Lung microvascular endothelial cell (primary cell): Measurements from ENCODE around the gene ISCA1. TPM values are rescaled to one million over a fixed set of nuclear protein-coding genes. Genes with fewer than 3 reads are reported as not detected.

Source experiments
- DNase-seq, 2 donors: peaks; one replicate each; pipeline versions ENCODE4 v3.0.0 to v3.0.0-alpha.2; 2010; ENCODE audit warnings: low read depth in 2 of 2
- total RNA-seq: library from RNA; depleted of rRNA; stranded (reverse); fragments of >200 nt; gene quantifications from 2 replicates; pipeline ENCODE4 v1.2.1, GENCODE V29; 2014

The ISCA1 gene
- total RNA-seq, 1 donor from 2014 or later = 28.8 TPM

DNA sequence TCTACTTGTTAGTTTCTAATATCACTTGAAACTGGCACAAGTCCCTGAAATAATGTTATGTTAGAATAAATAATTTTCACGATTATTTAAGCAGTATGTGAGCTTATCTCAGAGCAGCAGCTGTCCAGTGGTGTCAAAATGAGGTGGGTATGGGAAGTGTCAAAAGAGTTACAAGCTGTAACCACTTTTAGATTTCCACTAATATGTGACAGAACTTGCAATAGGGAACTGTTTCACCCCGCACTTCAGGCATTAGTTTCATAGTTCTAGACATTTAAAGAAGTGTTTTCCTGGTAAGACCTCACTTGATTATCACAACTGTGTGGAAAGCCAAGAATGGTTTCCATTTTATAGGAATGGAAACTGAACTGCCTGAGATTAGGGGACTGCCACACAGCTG, 2.9 kb upstream of the ISCA1 start:
- DNase-seq = no peak

DNA sequence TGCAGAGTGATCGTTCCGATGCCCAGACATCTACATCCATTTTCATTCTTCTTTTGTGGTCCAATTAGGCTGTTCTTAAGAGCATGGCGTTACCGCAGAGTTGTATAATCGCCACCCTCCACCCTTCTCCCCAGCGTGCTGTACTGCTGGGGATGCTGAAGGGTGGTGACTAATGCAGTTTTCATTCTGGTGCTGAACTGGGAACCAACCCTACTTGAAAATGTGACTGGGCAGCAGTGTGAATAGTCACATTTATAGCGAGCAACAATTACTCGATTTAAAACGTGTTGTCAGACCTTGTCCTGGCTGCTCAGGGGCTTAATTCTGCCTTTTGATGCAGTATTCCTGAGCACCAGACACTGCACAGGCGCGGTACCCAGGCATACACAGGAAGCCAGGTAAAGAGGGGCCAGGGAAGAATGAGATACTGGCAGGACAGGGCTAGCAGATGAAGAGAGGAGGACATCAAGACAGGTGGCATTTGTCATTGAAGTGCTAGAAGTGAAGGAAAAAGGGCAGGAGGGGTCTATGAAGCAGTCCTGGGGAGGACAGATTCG, 719 bp upstream of the ISCA1 start:
- peak in 1 of 2 donors; percentile 67 for DNase-seq

DNA sequence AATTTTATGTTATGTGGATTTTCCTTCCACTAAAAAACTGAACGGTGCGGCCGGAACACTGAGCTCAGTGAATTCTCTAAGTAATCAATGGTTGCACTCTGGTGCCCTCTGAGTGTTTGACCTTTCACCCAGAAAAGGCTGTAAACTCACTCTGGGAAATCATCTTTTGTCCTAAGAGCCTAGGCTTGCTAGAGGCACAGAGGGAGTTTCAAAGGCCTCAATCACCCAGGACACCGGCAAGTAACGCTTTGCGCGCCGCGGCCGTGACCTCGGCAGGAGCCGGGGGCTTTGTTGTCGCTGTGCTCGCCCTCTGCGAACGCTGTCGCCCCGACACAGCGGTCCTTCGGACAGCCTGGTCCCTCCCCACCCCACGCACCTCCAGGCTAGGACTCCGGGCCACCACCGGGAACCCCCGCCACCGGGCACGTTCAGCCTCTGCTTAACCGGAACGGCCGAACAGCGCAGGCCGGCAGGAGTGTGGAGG, 703 bp downstream of the ISCA1 start:
- DNase-seq = no peak

DNA sequence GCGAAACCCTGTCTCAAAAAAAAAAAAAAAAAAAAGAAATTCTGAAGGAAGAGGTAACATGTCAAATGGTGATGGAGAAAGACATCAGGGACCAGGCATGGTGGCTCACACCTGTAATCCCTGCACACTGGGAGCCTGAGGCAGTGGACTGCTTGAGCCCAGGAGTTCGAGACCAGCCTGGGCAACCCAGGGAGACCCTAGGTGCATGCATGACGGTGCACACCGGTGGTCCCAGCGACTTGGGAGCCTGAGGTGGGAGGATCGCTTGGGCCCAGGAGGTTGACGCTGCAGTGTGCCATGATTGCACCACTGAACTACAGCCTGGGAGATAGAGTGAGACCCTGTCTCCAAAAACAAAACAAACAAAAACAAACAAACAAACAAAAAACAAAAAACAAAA, 1.8 kb downstream of the ISCA1 start:
- DNase-seq = no peak

DNA sequence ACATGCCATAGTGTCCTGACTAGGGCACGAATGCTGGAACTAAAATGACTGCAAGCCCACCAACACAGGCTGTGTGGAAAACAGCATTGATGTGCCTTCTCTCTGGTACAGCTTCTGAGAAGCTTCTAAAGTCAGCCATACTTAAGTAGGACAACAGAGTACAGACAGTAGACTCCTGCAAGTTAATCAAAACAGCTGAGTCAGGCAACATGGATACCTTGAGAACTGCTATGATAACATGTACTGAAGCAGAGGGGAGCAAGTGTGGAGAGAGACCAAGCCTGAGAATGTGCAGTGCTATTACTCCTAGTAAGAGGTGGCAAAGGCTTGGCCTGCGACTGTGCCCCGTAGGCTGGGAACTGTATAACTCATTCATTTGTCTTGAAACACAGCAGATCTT, 2.5 kb downstream of the ISCA1 start:
- no peak for DNase-seq

DNA sequence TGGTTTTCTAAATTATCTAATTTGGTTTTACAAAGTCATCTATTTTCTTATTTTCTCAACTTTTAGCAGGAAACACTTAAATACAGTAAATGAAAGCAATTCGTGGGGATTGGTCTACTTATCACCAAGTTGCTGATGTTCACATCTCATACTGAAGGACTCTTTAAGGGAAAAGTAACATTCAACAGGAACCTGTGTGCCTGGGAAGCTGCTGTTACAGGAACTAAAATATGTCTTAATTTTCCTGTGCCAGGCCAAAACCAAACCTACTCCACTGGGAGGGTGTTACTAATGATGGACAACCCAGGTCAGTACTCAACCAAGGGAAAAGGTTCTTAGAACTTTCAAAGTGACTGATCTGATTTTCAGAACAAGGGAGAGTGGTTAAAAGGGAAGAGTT, 5.3 kb downstream of the ISCA1 start:
- DNase-seq = no peak

DNA sequence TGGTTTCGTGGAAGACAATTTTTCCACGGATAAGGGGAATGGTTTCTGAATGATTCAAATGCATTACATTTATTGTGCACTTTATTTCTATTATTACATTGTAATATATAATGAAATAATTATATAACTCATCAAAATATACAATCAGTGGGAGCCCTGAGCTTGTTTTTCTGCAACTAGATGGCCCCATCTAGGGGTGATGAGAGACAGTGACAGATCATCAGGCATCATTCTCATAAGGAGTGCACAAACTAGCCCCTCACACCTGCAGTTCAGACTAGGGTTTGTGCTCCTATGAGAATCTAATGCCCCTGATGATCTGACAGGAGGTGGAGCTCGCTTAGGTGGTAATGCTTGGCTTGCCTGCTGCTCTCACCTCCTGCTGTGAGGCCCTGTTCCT, 6.4 kb downstream of the ISCA1 start:
- peak; percentile 20 to 38 for DNase-seq

DNA sequence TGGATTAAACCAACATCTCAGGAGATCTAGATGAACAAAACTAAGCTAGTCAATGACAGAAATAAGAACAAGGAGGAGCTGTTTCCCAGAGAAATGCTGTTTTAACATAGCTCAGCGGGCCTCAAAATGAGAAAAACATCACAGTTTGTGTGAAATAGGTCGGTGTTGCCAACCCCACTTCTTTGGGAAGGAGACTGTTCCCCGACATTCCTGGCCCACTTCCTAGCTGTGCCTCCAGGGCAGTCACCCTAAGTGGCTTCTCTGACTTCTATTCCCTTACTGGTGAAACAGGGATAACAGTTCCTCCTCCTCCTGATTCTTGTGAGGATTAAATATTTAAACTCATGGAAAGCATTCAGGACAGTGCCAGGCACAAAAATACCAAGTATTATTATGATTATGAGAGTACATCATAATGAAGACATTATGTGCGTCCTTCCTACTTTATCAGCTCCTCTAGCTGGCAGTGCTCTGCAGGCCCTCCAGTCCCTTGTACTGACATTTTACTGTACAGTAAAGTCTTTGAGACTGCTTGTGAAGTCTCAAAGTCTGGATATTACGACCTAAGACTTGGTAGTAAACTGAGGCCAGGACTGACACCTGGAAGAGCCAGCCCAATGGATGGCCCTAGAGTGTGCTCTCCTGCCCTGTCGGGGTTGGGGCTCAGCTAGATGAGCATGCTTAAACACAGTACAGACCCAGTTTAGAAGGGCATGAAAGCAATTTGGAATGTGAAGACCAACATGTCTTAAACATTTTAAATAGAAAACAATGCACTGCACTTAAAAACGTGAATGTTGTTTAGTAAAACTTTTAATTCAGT, 7.3 kb downstream of the ISCA1 start:
- no peak for DNase-seq

DNA sequence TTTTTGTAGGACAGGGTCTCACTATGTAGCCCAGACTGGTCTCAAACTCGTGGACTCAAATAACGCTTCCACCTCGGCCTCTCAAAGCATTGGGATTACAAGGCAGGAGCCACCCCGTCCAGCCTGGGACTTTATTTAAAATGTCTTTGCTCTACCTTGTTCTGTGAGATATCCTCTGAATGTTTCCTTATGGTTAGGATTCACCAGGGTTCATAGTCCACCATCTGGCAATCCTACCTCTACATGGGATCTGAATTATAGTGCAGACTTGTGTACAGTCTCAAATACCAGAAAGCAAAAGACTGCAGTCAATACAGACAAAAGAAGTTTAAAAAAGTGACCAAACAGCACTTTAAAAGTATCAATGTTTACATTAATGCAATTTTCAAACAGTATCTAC, 10.1 kb downstream of the ISCA1 start:
- DNase-seq = no peak

DNA sequence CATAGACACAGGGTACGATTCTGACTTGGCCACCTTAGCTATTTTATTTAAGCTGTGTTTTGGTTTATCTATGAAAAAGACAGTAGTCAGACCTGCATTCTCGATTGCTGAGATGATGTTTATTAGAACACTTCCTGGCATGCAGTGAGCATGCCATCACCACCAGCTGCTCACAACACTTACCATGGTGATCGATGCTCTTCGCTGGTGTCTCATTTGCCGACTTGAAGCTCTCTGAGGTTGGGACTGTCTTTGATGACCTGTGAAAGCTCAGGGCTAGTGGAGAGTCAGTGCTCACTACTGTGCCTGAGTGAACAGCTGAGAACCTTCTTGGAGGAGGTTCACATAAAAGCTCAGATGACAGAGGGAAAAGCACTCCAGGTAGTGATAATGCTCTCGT, 18.5 kb downstream of the ISCA1 start:
- DNase-seq = no peak

DNA sequence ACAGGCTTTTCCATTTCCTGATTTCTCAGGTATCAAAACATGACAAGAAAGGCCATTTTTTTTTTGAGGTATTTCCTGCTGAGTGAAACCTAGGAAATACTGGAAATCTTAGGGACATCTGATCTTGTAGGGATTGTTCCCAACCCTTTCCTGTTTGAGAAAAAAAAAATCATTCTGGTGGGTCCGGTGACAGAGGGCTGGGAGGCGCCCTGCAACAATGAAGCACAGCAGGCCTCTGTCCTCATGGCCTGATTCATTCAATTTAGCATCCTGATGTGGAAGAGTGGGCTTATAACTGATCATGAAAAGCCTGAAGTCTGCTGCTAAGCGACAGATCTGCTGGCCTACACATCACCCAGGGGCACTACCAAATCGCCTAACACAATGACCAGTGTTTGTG, 19.8 kb downstream of the ISCA1 start:
- DNase-seq = no peak

DNA sequence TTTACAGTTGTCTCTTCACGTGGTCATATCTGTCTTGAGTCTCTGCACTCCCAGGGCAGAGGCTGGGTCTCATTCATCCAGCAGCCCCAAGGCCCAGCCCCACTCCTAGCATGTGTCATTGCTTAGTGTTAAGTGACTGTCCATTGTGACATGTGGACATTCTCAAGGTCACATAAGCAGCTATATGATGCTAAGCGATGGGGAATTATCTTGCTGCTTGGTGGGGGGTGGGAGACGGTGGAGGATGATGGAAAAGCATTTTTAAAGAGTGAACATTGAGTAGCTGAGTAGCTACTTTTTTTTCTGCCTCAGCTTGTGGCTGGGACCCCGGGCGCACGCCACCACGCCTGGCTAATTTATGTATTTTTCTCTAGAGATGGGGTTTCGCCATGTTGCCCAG, 22.8 kb downstream of the ISCA1 start, which contains the start of gene C9orf153:
TSS of gene C9orf153 (minus strand) at position 101 of the 400 bp plus-strand sequence. CDS start 30,054 bp downstream, outside the sequence.
- no peak for DNase-seq

DNA sequence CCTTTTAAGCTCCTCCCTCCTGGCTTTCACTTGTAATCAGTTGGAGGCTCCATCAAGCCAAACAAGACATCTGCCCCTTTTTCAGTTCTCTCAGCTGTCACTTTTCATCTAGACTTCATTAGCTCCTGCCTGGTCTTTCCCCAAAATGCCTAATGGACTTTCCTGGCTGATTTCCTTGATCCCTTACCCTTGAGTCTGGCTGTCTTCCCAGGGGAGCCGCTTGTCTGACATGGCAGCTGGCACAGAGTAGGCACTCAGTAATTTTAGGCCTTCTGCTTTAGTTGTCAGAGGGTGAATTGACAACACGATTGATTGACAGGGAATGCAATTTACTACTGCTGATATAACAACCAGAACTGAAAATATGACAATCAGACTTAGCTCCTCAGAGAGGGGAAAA, 24.9 kb downstream of the ISCA1 start:
- no peak for DNase-seq

DNA sequence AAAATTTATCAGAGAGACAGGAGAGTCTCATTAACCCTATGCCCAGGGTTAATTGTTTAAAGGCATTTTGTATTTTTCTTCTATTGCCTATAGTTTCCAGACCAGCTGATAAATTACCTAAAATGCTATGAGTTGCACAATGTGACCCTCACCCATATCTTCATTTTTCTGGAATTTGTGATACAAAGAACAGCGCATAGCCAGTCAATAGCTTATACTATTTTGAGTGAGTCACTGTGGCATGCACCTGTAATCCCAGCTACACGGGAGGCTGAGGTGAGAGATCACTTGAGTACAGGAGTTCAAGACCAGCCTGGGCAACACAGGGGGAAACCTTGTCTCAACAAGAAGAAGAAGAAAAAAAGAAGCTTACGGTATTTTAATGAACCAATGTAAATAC, 25.7 kb downstream of the ISCA1 start:
- no peak for DNase-seq

DNA sequence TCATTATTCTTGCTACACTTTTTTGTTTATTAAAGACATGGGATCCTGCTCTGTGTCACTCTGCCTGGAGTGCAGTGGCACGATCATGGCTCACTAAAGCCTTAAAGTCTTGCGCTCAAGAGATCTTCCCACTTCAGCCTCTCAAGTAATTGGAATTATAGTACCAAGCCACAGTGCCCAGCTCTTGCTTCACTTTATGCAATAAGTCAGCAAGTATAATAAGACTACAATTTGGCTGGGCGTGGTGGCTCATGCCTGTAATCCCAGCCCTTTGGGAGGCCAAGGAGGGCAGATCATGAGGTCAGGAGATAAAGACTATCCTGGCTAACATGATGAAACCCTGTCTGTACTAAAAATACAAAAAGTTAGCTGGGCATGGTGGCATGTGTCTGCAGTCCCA, 28.8 kb downstream of the ISCA1 start:
- no peak for DNase-seq

DNA sequence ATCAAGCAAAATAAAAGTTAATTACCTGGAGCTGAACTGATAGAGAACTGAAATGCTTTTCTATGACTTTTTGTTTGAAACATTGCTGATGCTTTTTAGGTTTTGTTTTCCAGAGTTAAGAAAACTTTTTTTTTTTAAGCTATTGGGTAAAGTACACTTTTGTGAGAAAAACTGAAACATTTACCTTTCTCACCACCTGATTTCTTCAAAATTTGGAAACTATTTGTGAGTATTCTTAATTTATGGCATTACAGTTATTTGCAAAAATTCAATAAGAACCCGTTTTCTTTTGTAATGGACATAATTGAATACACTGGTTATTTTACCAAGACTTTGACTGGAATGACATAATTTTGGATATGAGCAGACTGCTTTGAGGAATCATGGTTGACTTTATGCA, 29.5 kb downstream of the ISCA1 start:
- DNase-seq = no peak

DNA sequence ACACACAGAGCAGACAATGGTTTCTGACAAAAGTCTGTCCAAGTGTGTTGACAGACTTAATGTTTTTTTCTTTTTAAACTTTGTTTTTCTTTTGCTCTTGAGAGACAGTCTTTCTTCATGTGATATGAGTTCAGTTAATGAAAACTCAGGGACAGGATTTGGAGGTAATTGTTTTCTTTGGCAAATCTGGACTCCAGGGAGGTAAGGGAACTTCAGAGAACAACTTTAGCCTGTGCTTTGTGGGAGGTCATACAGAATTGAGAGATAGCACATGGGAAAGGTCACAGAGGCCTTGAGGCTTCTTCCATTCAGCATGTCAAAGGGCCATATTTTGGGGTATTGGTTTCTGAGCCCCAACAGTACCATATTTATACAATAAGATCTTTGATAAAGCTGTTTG, 32.2 kb downstream of the ISCA1 start:
- DNase-seq = no peak

DNA sequence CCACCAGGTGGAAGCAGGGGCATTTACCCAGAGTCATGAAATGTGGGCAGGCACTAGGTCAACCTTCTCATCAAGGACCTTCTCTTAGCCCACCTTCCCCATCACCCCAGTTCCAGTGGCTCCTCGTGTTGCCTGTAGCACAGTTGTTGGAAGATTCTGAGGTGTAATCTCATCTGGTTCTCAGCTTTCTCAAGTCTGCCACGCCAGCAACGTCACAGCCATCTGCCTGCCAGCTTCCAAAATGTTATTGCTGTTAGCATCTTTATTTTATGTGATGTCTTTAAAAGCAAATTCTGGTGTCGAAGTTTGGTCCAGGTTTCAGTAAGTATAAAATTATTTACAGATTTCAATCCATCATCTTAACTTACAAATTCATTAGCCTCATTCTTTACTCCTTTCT, 33.6 kb downstream of the ISCA1 start:
- DNase-seq = no peak

DNA sequence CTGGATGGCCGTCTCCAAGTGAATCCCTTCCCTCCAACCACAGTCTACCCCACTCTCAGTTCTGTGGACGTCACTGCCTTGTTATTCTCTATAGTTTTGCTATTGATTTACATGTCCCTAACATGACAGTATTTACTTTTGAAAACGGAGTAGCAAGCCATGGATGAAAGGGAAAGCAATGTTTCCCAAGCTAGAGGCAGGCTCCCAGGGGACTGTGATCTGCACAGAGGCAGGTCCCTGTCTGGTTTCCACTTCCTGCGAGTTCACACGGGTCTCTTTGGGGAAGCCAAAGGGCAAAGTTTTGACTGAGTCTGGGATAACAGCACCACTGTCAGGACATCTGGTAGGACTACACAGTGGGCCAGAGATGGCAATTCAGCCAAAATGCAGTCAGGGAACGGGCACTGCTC, 35.6 kb downstream of the ISCA1 start:
- peak in 1 of 2 donors; percentile 46 for DNase-seq

DNA sequence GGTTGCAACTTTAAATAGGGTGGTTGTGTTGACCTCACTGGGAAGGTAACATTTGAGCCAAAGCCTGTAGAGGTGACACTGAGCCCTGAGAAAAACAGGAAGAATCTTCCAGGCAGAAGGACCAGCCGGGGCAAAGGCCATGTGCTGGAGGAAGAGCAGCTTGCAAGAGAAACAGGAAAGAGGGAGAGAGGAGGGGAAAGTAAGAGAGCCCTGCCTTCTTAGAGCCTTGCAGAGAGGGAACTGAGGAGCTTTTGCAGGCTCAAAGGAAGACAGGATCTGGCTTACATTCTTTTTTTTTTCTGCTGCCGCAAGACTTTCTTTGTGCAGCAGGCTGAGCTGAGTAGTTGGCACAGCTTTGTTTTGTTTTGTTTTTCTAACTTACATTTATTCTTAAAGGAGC, 40.3 kb downstream of the ISCA1 start:
- peak in 1 of 2 donors; percentile 12 for DNase-seq

DNA sequence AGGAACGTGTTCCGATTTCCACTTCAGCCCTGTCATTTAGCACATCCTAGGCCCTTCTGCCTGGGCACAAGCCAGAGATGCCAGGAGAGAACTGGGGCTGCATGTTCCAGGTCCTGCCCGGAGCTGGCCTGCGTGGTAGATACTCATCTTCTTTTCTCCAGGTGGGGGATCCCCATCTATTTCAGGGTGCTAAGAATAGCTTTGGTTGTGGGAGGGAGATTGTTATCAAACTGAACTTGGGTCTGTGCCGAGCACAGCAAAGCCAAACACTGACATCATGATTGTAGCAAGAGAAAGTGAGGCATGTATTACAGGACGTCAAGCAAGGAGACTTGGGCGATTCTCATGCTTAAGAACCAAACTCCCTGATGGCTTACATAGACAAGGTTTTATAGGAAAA, 41.1 kb downstream of the ISCA1 start:
- peak in 1 of 2 donors; percentile 23 for DNase-seq

DNA sequence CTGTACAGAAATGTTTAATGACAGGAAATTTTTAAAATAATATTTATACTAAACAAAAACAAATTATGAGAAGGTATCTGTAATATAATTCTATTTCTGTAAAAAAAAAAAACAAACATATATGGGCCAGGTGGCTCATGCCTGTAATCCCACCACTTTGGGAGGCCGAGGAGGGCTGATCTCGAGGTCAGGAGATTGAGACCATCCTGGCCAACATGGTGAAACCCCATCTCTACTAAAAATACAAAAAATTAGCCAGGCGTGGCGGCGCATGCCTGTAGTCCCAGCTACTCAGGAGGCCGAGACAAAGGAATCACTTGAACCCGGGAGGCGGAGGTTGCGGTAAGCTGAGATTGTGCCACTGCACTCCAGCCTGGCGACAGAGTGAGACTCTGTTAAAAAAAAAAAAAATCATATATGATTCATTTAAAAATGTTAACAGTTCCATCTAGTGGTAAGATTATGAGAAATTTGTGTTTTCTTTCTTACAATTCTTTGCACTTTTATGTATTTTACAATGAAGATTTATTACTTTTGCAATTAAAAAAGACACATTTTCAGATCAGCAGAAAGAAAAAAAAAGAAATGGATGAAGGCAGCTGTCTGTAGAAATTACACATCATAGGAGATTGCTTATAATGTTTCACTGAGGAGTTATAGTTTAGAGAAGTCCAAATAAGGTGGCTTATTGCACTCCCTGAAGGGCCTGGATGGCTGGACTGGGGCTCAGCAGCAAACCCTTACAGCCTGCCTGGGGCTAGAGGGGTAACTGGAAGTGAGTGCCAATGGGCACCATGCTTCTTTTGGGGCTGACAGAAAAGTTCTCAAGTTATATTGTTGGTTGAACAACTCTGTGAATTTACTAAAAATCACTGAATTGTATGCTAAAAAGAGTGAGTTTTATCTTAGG, 43.2 kb downstream of the ISCA1 start:
- DNase-seq = no peak
